Measurements from ENCODE around the gene KIAA1958. TPM values are rescaled to one million over a fixed set of nuclear protein-coding genes. Genes with fewer than 3 reads are reported as not detected.

KIAA1958 gene
- polyA plus RNA-seq, 1 of the 3 experiments (the other 2 are of a cell fraction) = 1.6 TPM

DNA sequence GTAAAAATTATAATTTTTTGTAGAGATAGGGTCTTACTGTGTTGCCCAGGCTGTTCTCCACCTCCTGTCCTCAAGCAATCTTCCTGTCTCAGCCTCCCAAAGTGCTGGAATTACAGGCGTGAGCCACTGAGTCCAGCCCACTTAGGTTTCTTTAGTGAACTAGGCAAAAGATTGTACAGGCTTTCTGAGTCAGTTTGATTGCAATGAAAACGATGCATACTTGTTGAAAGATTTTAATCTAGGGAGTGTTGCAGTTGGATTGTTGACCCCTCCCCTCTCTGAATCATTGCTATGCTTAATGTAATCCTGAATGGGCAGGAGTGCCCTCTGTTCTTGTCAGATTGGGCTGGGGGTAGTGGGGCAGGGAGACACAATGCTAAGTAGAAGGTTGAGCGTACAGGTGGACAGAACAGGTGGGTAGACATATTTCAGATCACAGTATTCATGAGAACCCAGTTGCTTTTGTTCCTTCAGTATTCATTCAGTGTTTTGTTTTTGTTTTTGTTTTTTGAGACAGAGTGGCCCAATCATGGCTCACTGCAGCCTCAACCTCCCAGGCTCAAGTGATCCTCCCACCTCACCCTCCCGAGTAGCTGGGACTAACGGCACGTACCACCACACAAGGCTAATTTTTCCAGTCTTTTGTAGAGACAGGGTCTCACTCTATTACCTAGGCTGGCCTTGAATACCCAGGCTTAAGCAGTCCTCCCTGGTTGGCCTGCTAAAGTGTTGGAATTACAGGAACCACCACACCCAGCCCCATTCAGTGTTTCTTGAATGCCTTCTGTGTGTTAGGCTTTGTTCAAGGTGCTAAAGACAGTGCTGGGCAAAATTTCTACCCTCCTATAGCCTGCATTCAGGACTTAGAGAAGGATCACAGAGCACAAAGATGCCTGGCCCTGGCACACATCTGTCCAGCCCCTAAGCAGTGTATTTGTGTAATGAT is 70.1 kb downstream of the KIAA1958 start:
- Histone ChIP-seq H3K4me3 (ENCODE audit: low read depth in 2 of 2, low read length in 1 of 2) (no peak overlapping the region), H2AFZ (ENCODE audit: low read depth) (no peak overlapping the region), H3K27me3 (ENCODE audit: insufficient read depth) (no peaks in the 10 kb centered on the region), H3K4me2 (peak overlapping the region; percentile 42), H3K27ac (ENCODE audit: low read depth in 2 of 2, low read length in 1 of 2) (peak overlapping the region in 1 of 2 experiments; percentile 48; a peak in 2 of 4 replicates), H3K79me2 (ENCODE audit: insufficient read depth) (peaks cover 20% of the 10 kb centered on the region), H3K9me2 (no peaks in the 10 kb centered on the region), H3K4me1 (ENCODE audit: control insufficient read depth in 1 of 2, insufficient read depth in 2 of 2, low read depth in 1 of 2, low read length in 1 of 2) (peaks cover 14 to 46% of the 10 kb centered on the region in 2 experiments; a peak in 3 of 4 replicates), H3F3A (replicated peaks; ENCODE audit: insufficient read depth) (peaks cover 10% of the 10 kb centered on the region), H3K9ac (no peak overlapping the region), H4K20me1 (ENCODE audit: insufficient read depth) (no peaks in the 10 kb centered on the region), H3K9me3 (no peaks in the 10 kb centered on the region), H3K36me3 (replicated peaks in 1 of 2; ENCODE audit: control insufficient read depth in 1 of 2, insufficient read depth in 2 of 2, low read length in 1 of 2) (no peaks in the 10 kb centered on the region)
- ChIA-PET POLR2A (no interaction called here), CTCF (interaction anchor here (0.6 kb wide), 1 partner anchor 149 kb away, joined by 3 read pairs; no protein-coding TSS in a partner anchor)
- WGBS (ENCODE audit: low lambda C conversion rate) = 69% methylated on average over 6 of the region's 6 CpGs
- no peak for DNase-seq
- TF ChIP-seq TAF1 (IDR thresholded peaks at IDR 0.05; ENCODE audit: borderline replicate concordance, low read depth, low read length) (no peak), FOXJ3 (CRISPR knock-in tag; IDR thresholded peaks at IDR 0.05) (no peak), SMC3 (IDR thresholded peaks at IDR 0.05; ENCODE audit: low read depth, low read length) (no peak), JUND (IDR thresholded peaks at IDR 0.05) (peak; percentile 75), NRF1 (IDR thresholded peaks at IDR 0.05; ENCODE audit: low read depth, low read length) (no peak), ELF1 (IDR thresholded peaks at IDR 0.05) (no peak), EP300 (IDR thresholded peaks at IDR 0.05; ENCODE audit: borderline replicate concordance in 1 of 2, low read depth in 1 of 2, low read length in 1 of 2) (peak in 1 of 2 experiments; percentile 75; a peak in 1 of 4 replicates), RFX5 (IDR thresholded peaks at IDR 0.05; ENCODE audit: low read length) (no peak), GATA2 (CRISPR knock-in tag; IDR thresholded peaks at IDR 0.05) (no peak), EZH2phosphoT487 (IDR thresholded peaks at IDR 0.05; ENCODE audit: borderline replicate concordance, low read depth) (no peak), SIN3A (IDR thresholded peaks at IDR 0.05; ENCODE audit: borderline replicate concordance, low read depth, low read length) (no peak), TCF12 (IDR thresholded peaks at IDR 0.05) (peak; percentile 84), CHD2 (IDR thresholded peaks at IDR 0.05; ENCODE audit: low read length, partially characterized antibody) (no peak)
- TF ChIP-seq, protein P1, sequence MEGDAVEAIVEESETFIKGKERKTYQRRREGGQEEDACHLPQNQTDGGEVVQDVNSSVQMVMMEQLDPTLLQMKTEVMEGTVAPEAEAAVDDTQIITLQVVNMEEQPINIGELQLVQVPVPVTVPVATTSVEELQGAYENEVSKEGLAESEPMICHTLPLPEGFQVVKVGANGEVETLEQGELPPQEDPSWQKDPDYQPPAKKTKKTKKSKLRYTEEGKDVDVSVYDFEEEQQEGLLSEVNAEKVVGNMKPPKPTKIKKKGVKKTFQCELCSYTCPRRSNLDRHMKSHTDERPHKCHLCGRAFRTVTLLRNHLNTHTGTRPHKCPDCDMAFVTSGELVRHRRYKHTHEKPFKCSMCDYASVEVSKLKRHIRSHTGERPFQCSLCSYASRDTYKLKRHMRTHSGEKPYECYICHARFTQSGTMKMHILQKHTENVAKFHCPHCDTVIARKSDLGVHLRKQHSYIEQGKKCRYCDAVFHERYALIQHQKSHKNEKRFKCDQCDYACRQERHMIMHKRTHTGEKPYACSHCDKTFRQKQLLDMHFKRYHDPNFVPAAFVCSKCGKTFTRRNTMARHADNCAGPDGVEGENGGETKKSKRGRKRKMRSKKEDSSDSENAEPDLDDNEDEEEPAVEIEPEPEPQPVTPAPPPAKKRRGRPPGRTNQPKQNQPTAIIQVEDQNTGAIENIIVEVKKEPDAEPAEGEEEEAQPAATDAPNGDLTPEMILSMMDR (IDR thresholded peaks at IDR 0.05) = no peak
- TF ChIP-seq, protein P2, sequence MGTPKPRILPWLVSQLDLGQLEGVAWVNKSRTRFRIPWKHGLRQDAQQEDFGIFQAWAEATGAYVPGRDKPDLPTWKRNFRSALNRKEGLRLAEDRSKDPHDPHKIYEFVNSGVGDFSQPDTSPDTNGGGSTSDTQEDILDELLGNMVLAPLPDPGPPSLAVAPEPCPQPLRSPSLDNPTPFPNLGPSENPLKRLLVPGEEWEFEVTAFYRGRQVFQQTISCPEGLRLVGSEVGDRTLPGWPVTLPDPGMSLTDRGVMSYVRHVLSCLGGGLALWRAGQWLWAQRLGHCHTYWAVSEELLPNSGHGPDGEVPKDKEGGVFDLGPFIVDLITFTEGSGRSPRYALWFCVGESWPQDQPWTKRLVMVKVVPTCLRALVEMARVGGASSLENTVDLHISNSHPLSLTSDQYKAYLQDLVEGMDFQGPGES (IDR thresholded peaks at IDR 0.05; ENCODE audit: low read depth, low read length) = no peak
- TF ChIP-seq, protein P3, sequence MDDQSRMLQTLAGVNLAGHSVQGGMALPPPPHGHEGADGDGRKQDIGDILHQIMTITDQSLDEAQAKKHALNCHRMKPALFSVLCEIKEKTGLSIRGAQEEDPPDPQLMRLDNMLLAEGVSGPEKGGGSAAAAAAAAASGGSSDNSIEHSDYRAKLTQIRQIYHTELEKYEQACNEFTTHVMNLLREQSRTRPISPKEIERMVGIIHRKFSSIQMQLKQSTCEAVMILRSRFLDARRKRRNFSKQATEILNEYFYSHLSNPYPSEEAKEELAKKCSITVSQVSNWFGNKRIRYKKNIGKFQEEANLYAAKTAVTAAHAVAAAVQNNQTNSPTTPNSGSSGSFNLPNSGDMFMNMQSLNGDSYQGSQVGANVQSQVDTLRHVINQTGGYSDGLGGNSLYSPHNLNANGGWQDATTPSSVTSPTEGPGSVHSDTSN (IDR thresholded peaks at IDR 0.05) = peak; percentile 71
- TF ChIP-seq, protein P4, sequence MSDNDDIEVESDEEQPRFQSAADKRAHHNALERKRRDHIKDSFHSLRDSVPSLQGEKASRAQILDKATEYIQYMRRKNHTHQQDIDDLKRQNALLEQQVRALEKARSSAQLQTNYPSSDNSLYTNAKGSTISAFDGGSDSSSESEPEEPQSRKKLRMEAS (IDR thresholded peaks at IDR 0.05; ENCODE audit: low read depth) = 0 out of 2 replicates have a peak, but pooled peaks have one; percentile 28
- TF ChIP-seq, protein P5, sequence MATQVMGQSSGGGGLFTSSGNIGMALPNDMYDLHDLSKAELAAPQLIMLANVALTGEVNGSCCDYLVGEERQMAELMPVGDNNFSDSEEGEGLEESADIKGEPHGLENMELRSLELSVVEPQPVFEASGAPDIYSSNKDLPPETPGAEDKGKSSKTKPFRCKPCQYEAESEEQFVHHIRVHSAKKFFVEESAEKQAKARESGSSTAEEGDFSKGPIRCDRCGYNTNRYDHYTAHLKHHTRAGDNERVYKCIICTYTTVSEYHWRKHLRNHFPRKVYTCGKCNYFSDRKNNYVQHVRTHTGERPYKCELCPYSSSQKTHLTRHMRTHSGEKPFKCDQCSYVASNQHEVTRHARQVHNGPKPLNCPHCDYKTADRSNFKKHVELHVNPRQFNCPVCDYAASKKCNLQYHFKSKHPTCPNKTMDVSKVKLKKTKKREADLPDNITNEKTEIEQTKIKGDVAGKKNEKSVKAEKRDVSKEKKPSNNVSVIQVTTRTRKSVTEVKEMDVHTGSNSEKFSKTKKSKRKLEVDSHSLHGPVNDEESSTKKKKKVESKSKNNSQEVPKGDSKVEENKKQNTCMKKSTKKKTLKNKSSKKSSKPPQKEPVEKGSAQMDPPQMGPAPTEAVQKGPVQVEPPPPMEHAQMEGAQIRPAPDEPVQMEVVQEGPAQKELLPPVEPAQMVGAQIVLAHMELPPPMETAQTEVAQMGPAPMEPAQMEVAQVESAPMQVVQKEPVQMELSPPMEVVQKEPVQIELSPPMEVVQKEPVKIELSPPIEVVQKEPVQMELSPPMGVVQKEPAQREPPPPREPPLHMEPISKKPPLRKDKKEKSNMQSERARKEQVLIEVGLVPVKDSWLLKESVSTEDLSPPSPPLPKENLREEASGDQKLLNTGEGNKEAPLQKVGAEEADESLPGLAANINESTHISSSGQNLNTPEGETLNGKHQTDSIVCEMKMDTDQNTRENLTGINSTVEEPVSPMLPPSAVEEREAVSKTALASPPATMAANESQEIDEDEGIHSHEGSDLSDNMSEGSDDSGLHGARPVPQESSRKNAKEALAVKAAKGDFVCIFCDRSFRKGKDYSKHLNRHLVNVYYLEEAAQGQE (IDR thresholded peaks at IDR 0.05; ENCODE audit: low read depth, low read length) = no peak
- TF ChIP-seq, protein P6, sequence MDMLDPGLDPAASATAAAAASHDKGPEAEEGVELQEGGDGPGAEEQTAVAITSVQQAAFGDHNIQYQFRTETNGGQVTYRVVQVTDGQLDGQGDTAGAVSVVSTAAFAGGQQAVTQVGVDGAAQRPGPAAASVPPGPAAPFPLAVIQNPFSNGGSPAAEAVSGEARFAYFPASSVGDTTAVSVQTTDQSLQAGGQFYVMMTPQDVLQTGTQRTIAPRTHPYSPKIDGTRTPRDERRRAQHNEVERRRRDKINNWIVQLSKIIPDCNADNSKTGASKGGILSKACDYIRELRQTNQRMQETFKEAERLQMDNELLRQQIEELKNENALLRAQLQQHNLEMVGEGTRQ (IDR thresholded peaks at IDR 0.05; ENCODE audit: borderline replicate concordance, low read depth, low read length) = no peak
- TF ChIP-seq, protein P7, sequence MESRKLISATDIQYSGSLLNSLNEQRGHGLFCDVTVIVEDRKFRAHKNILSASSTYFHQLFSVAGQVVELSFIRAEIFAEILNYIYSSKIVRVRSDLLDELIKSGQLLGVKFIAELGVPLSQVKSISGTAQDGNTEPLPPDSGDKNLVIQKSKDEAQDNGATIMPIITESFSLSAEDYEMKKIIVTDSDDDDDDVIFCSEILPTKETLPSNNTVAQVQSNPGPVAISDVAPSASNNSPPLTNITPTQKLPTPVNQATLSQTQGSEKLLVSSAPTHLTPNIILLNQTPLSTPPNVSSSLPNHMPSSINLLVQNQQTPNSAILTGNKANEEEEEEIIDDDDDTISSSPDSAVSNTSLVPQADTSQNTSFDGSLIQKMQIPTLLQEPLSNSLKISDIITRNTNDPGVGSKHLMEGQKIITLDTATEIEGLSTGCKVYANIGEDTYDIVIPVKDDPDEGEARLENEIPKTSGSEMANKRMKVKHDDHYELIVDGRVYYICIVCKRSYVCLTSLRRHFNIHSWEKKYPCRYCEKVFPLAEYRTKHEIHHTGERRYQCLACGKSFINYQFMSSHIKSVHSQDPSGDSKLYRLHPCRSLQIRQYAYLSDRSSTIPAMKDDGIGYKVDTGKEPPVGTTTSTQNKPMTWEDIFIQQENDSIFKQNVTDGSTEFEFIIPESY (IDR thresholded peaks at IDR 0.05; ENCODE audit: borderline replicate concordance, low read depth) = no peak
